Measurements from ENCODE around the gene ATAD2B. TPM values are rescaled to one million over a fixed set of nuclear protein-coding genes. Genes with fewer than 3 reads are reported as not detected.

ATAD2B gene
- total and polyA plus RNA-seq, 2 donors (not counting 1 experiment from before 2014, with no cell fraction given) = 3.6 to 11.4 TPM

- no peak overlapping the region for H3K4me2 ChIP-seq (ENCODE audit: extremely low read depth, insufficient read depth, low read length)
- H3K4me1 ChIP-seq (ENCODE audit: control insufficient read depth, extremely low read depth, insufficient read depth, low read length) = no peaks in the 10 kb centered on the region
- H3K27ac ChIP-seq (ENCODE audit: insufficient read depth, low read length) = no peak overlapping the region
- no peaks in the 10 kb centered on the region for H3K79me2 ChIP-seq (ENCODE audit: control insufficient read depth, insufficient read depth, low read length)
- no peaks in the 10 kb centered on the region for H3K36me3 ChIP-seq (ENCODE audit: control insufficient read depth, insufficient read depth, low read length)
- H2AFZ ChIP-seq (ENCODE audit: low read length) = no peak overlapping the region
- no peaks in the 10 kb centered on the region for H3K9me3 ChIP-seq (ENCODE audit: control insufficient read depth, insufficient read depth, low read depth, low read length)
- no peaks in the 10 kb centered on the region for H3K27me3 ChIP-seq (ENCODE audit: control insufficient read depth, insufficient read depth, low read length)
- TF ChIP-seq, protein P1, sequence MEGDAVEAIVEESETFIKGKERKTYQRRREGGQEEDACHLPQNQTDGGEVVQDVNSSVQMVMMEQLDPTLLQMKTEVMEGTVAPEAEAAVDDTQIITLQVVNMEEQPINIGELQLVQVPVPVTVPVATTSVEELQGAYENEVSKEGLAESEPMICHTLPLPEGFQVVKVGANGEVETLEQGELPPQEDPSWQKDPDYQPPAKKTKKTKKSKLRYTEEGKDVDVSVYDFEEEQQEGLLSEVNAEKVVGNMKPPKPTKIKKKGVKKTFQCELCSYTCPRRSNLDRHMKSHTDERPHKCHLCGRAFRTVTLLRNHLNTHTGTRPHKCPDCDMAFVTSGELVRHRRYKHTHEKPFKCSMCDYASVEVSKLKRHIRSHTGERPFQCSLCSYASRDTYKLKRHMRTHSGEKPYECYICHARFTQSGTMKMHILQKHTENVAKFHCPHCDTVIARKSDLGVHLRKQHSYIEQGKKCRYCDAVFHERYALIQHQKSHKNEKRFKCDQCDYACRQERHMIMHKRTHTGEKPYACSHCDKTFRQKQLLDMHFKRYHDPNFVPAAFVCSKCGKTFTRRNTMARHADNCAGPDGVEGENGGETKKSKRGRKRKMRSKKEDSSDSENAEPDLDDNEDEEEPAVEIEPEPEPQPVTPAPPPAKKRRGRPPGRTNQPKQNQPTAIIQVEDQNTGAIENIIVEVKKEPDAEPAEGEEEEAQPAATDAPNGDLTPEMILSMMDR (conservative IDR thresholded peaks at IDR 0.05 in 1 of 2, IDR thresholded peaks at IDR 0.05 in 1 of 2; ENCODE audit: low read depth in 1 of 2, low read length in 2 of 2) = no peak
- TF ChIP-seq EZH2 (IDR thresholded peaks at IDR 0.05; ENCODE audit: low read length, missing control alignments) = no peak
- DNase-seq (ENCODE audit: low read depth in 2 of 2) = no peak
- H3K4me3 ChIP-seq (replicated peaks in 1 of 4; ENCODE audit: control extremely low read depth in 1 of 4, insufficient read depth in 1 of 4, low read depth in 3 of 4, low read length in 4 of 4) = no peak overlapping the region
- H3K9ac ChIP-seq (ENCODE audit: insufficient read depth, low read length) = no peak overlapping the region
- H4K20me1 ChIP-seq (ENCODE audit: control insufficient read depth, extremely low read depth, insufficient read depth, low read length) = no peaks in the 10 kb centered on the region
Observed at GRCh38 chr2:23776021-23776420, 150.9 kb downstream of the ATAD2B start.

DNA sequence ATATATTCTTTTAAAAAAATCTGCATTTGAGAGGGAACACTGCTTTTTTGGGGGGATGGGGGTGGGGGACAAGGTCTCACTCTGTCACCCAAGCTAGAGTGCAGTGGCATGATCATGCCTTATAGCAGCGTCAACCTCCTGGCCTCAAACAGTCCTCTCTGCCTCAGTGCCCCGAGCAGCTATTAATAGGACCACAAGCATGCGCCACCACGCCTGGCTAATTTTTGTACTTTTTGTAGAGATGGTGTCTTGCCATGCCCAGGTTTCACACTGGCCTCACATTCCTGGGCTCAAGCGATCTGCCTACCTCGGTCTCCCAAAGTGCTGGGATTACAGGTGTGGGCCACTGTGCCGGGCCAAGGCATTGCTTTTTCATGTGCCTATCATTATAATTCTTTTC lies 154.2 kb downstream of the ATAD2B start:
- no peaks in the 10 kb centered on the region for H3K9me3 ChIP-seq (ENCODE audit: control insufficient read depth, insufficient read depth, low read depth, low read length)
- H3K9ac ChIP-seq (ENCODE audit: insufficient read depth, low read length) = no peak overlapping the region
- no peak overlapping the region for H3K27ac ChIP-seq (ENCODE audit: insufficient read depth, low read length)
- H3K79me2 ChIP-seq (ENCODE audit: control insufficient read depth, insufficient read depth, low read length) = no peaks in the 10 kb centered on the region
- H3K27me3 ChIP-seq (ENCODE audit: control insufficient read depth, insufficient read depth, low read length) = no peaks in the 10 kb centered on the region
- H4K20me1 ChIP-seq (ENCODE audit: control insufficient read depth, extremely low read depth, insufficient read depth, low read length) = no peaks in the 10 kb centered on the region
- no peaks in the 10 kb centered on the region for H3K4me1 ChIP-seq (ENCODE audit: control insufficient read depth, extremely low read depth, insufficient read depth, low read length)
- H3K36me3 ChIP-seq (ENCODE audit: control insufficient read depth, insufficient read depth, low read length) = no peaks in the 10 kb centered on the region
- no peak overlapping the region for H3K4me3 ChIP-seq (replicated peaks in 1 of 4; ENCODE audit: control extremely low read depth in 1 of 4, insufficient read depth in 1 of 4, low read depth in 3 of 4, low read length in 4 of 4)
- TF ChIP-seq, protein P1 (conservative IDR thresholded peaks at IDR 0.05 in 1 of 2, IDR thresholded peaks at IDR 0.05 in 1 of 2; ENCODE audit: low read depth in 1 of 2, low read length in 2 of 2) = no peak
- no peak for TF ChIP-seq EZH2 (IDR thresholded peaks at IDR 0.05; ENCODE audit: low read length, missing control alignments)
- no peak overlapping the region for H3K4me2 ChIP-seq (ENCODE audit: extremely low read depth, insufficient read depth, low read length)
- no peak for DNase-seq (ENCODE audit: low read depth in 2 of 2)
- no peak overlapping the region for H2AFZ ChIP-seq (ENCODE audit: low read length)

DNA sequence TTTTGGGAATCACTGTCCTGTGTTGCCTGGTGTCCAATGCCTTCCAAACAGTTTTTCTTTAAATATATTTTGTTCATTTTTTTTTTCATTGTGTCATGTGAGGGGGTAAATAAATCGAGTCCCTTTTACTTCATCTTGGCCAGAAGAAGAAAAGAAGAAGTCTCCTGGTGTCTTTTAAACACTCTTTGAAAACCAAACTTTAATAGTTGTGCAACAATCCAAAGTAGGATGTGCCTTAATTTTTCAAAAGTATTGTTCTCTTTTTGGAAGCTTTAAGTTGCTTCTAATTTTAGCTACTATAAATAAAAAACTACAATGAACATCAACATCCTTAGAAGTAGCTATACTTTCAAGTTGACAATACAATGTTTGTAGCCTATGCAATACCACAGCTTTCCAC lies 154.9 kb downstream of the ATAD2B start:
- no peak for TF ChIP-seq EZH2 (IDR thresholded peaks at IDR 0.05; ENCODE audit: low read length, missing control alignments)
- TF ChIP-seq, protein P1 (conservative IDR thresholded peaks at IDR 0.05 in 1 of 2, IDR thresholded peaks at IDR 0.05 in 1 of 2; ENCODE audit: low read depth in 1 of 2, low read length in 2 of 2) = no peak
- Histone ChIP-seq H3K4me2 (ENCODE audit: extremely low read depth, insufficient read depth, low read length) (no peak overlapping the region), H3K9me3 (ENCODE audit: control insufficient read depth, insufficient read depth, low read depth, low read length) (no peaks in the 10 kb centered on the region), H3K4me3 (replicated peaks in 1 of 4; ENCODE audit: control extremely low read depth in 1 of 4, insufficient read depth in 1 of 4, low read depth in 3 of 4, low read length in 4 of 4) (no peak overlapping the region), H3K79me2 (ENCODE audit: control insufficient read depth, insufficient read depth, low read length) (no peaks in the 10 kb centered on the region), H3K27ac (ENCODE audit: insufficient read depth, low read length) (no peak overlapping the region), H3K9ac (ENCODE audit: insufficient read depth, low read length) (no peak overlapping the region), H3K36me3 (ENCODE audit: control insufficient read depth, insufficient read depth, low read length) (no peaks in the 10 kb centered on the region), H3K4me1 (ENCODE audit: control insufficient read depth, extremely low read depth, insufficient read depth, low read length) (no peaks in the 10 kb centered on the region), H2AFZ (ENCODE audit: low read length) (no peak overlapping the region), H3K27me3 (ENCODE audit: control insufficient read depth, insufficient read depth, low read length) (no peaks in the 10 kb centered on the region), H4K20me1 (ENCODE audit: control insufficient read depth, extremely low read depth, insufficient read depth, low read length) (no peaks in the 10 kb centered on the region)
- DNase-seq (ENCODE audit: low read depth in 2 of 2) = no peak

All from fibroblast of lung (primary cell).